ENCODE data around the gene PRELID2.
"Not testable (repeated sequence)": the region's sequence is repeated elsewhere in the genome, so short reads cannot be mapped to it uniquely, and the experiment has no call there.

The PRELID2 gene

DNA sequence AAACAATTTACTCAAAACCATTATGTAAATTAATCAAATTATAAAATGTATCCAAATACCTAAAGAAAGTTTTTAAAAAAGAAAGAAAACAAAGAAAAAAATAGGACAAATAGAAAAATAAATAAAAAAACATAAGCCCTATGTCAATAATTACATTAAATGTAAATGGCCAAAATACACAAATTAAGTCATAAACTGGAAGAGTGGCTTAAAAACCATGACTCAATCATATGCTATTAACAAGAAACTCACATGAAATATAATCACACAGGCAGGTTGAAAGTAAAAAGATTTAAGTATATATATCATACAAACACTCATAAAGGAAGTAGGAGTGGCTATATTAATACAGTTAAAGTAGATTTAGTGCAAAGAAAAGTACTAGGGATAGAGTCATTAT lies 95.3 kb downstream of the PRELID2 start:
- Histone ChIP-seq H3K36me3 (ENCODE audit: control insufficient read depth in 1 of 2, insufficient read depth in 2 of 2, low read length in 2 of 2) (peaks cover 0 to 9% of the 10 kb centered on the region in 2 donors), H3K9me3 (ENCODE audit: control insufficient read depth in 1 of 2, low read length in 2 of 2) (no peaks in the 10 kb centered on the region)

DNA sequence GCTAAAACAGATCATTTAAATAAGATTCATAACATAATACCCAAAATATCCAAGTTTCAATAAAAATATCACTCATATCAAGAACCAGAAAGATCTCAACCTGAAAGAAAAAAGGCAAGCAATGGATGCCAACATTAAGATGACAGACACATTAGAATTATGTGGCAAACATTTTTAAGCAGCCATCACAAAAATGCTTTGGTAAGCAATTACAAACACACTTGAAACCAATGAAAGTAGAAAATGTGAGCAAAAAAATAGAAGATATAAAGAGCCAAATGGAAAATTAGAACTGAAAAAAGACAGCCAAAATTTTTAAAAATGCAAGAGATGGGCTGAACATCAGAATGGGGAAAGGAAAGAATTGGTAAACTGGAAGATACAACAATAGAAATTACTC lies 96.9 kb downstream of the PRELID2 start:
- no peak overlapping the region for H3K4me3 ChIP-seq (ENCODE audit: low read depth in 1 of 2, low read length in 2 of 2)
- no peaks in the 10 kb centered on the region for H3K4me1 ChIP-seq (ENCODE audit: control insufficient read depth in 1 of 2, insufficient read depth in 2 of 2, low read length in 2 of 2)
- peaks cover 0 to 17% of the 10 kb centered on the region in 2 donors for H3K36me3 ChIP-seq (ENCODE audit: control insufficient read depth in 1 of 2, insufficient read depth in 2 of 2, low read length in 2 of 2)
- H3K27me3 ChIP-seq (ENCODE audit: low read depth, low read length), result no peaks in the 10 kb centered on the region
- H3K27ac ChIP-seq (ENCODE audit: low read length), result no peak overlapping the region
- no peaks in the 10 kb centered on the region for H3K9me3 ChIP-seq (ENCODE audit: control insufficient read depth in 1 of 2, low read length in 2 of 2)

More for the DNA sequence above, 95.3 kb downstream of the PRELID2 start:
- H3K27ac ChIP-seq (ENCODE audit: low read length), result no peak overlapping the region
- no peak overlapping the region for H3K4me3 ChIP-seq (ENCODE audit: low read depth in 1 of 2, low read length in 2 of 2)
- no peaks in the 10 kb centered on the region for H3K27me3 ChIP-seq (ENCODE audit: low read depth, low read length)
- H3K4me1 ChIP-seq (ENCODE audit: control insufficient read depth in 1 of 2, insufficient read depth in 2 of 2, low read length in 2 of 2), result no peaks in the 10 kb centered on the region

DNA sequence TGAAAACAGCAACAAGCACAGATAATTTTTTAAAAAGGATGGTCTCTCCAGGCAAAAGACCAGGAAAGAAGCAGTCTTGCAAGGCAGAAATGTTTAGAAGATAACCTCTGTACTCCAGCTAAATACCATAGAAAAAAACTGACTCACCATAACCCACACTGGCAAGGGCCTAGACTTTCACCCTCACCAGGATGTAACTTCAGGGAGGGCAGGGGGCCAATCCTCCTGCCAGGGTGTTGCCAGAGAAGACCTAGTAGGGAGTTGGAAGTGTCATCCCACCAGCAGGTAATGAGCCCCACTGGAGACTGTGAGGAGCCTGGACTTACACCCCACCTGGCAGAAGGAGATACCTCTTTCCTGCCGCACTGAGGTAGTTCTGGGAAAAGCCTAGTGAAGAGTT lies 97.6 kb downstream of the PRELID2 start:
- Histone ChIP-seq H3K27ac (ENCODE audit: low read length) (no peak overlapping the region), H3K27me3 (ENCODE audit: low read depth, low read length) (no peaks in the 10 kb centered on the region)

DNA sequence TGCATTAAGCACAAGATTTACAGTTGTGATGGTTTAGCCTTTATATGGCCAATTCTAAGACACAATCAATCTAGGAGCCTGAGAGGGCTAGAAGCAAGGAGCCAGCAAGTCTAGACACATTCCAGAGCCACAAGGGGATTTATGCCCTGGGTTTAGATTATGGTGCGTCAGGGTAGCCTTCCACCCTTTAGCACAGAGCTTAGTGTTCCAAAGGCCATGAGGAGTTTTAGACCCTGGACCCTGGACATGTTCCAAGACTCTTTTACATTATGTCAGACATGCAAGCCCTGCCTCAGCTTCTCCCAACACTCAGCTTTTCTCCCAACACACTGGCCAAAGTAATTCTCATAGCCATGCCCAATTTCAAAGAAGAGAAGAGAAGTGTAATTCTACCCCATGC lies 105.2 kb downstream of the PRELID2 start:
- Histone ChIP-seq H3K9me3 (ENCODE audit: control insufficient read depth in 1 of 2, low read length in 2 of 2) (peaks cover 6 to 40% of the 10 kb centered on the region in 2 donors), H3K4me3 (ENCODE audit: low read depth in 1 of 2, low read length in 2 of 2) (peak overlapping the region in 1 of 2 donors; percentile 18), H3K36me3 (ENCODE audit: control insufficient read depth in 1 of 2, insufficient read depth in 2 of 2, low read length in 2 of 2) (peaks cover 0 to 40% of the 10 kb centered on the region in 2 donors)
- H3K27me3 ChIP-seq (ENCODE audit: low read depth, low read length); H3K4me1 ChIP-seq (ENCODE audit: control insufficient read depth in 1 of 2, insufficient read depth in 2 of 2, low read length in 2 of 2); H3K27ac ChIP-seq (ENCODE audit: low read length): not testable (repeated sequence)

More for the DNA sequence above, 97.6 kb downstream of the PRELID2 start:
- Histone ChIP-seq H3K9me3 (ENCODE audit: control insufficient read depth in 1 of 2, low read length in 2 of 2) (no peaks in the 10 kb centered on the region), H3K4me3 (ENCODE audit: low read depth in 1 of 2, low read length in 2 of 2) (no peak overlapping the region), H3K36me3 (ENCODE audit: control insufficient read depth in 1 of 2, insufficient read depth in 2 of 2, low read length in 2 of 2) (peaks cover 0 to 21% of the 10 kb centered on the region in 2 donors), H3K4me1 (ENCODE audit: control insufficient read depth in 1 of 2, insufficient read depth in 2 of 2, low read length in 2 of 2) (no peaks in the 10 kb centered on the region)

DNA sequence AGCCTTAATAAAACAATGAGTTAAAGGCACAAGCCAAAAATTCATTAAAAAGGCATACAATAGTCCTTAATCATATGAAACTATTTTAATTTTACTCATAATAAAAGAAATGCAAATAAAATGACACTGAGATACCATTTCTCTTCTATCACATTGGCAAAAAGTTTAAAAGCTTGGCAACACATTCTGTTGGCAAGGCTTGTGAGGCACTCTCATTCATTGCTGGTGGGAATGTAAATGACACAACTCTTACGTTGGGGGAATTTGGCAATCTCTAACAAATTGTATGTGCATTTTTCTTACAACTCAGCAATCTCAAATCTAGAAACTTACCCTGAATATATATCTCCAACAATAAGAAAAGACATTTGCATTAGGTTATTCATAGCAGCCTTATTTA lies 111.6 kb downstream of the PRELID2 start:
- Histone ChIP-seq H3K27ac (ENCODE audit: low read length) (no peak overlapping the region), H3K36me3 (ENCODE audit: control insufficient read depth in 1 of 2, insufficient read depth in 2 of 2, low read length in 2 of 2) (peaks cover 0 to 18% of the 10 kb centered on the region in 2 donors), H3K27me3 (ENCODE audit: low read depth, low read length) (no peaks in the 10 kb centered on the region), H3K4me3 (ENCODE audit: low read depth in 1 of 2, low read length in 2 of 2) (no peak overlapping the region), H3K4me1 (ENCODE audit: control insufficient read depth in 1 of 2, insufficient read depth in 2 of 2, low read length in 2 of 2) (no peaks in the 10 kb centered on the region), H3K9me3 (ENCODE audit: control insufficient read depth in 1 of 2, low read length in 2 of 2) (peaks cover 6 to 23% of the 10 kb centered on the region in 2 donors)

DNA sequence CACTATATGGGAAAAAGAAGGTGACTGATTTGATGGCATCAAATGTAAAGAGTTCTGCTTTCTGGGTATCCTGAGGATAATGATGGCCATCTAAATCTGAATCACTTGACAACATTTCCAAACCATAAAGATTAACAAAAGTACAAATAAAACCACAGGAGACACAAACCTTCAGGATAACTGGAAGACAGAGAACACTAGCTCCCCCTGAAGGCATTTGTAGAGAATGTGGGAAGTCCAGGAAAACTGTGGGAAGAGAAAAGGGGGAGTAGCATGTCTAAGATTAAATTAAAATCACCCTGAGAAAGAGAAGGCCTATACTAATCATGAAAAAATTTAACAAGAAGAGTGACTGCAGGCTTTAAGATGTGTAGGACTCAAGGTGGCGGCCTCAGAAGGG lies 116.2 kb downstream of the PRELID2 start:
- Histone ChIP-seq H3K27ac (ENCODE audit: low read length) (no peak overlapping the region), H3K27me3 (ENCODE audit: low read depth, low read length) (no peaks in the 10 kb centered on the region), H3K9me3 (ENCODE audit: control insufficient read depth in 1 of 2, low read length in 2 of 2) (no peaks in the 10 kb centered on the region), H3K4me3 (ENCODE audit: low read depth in 1 of 2, low read length in 2 of 2) (no peak overlapping the region), H3K4me1 (ENCODE audit: control insufficient read depth in 1 of 2, insufficient read depth in 2 of 2, low read length in 2 of 2) (no peaks in the 10 kb centered on the region), H3K36me3 (ENCODE audit: control insufficient read depth in 1 of 2, insufficient read depth in 2 of 2, low read length in 2 of 2) (no peaks in the 10 kb centered on the region)

DNA sequence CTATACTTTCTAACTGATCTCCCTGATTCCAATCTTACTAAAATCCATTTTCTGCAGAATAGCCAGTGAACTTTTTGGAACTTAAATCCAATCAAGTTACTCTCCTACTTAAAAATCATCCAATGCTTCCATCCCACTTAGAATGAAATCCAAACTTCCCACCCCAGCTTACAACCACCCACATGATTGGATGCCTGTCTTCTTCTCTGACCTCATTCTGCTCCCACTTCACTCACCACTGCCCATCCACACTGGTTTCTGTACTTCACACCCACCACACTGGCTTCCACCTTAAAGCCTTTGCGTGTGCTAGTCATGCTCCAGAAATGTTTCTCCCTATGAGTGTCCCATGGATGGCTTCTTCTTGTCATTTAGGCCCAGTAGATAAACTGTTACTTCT lies 119.7 kb downstream of the PRELID2 start:
- no peaks in the 10 kb centered on the region for H3K9me3 ChIP-seq (ENCODE audit: control insufficient read depth in 1 of 2, low read length in 2 of 2)
- no peak overlapping the region for H3K4me3 ChIP-seq (ENCODE audit: low read depth in 1 of 2, low read length in 2 of 2)
- H3K27me3 ChIP-seq (ENCODE audit: low read depth, low read length), result no peaks in the 10 kb centered on the region
- H3K4me1 ChIP-seq (ENCODE audit: control insufficient read depth in 1 of 2, insufficient read depth in 2 of 2, low read length in 2 of 2), result no peaks in the 10 kb centered on the region
- no peak overlapping the region for H3K27ac ChIP-seq (ENCODE audit: low read length)
- no peaks in the 10 kb centered on the region for H3K36me3 ChIP-seq (ENCODE audit: control insufficient read depth in 1 of 2, insufficient read depth in 2 of 2, low read length in 2 of 2)

DNA sequence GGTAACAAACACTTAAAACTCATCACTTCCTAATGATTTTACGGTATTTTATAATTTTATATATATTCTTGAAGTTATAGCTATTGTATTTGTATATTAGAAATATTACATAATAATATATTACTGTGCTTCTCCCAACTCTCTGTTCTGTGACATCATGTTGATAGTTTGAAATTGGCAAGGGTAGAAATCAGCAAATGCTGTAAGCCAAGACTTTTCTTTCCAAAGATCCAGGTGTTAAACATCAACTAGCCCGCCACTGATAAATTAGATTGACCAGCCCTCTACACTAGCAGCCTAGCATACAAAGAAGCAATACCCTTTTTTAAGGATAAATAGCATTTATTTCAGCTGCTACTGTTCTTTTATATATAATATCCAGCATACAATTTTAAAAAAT lies 122.9 kb downstream of the PRELID2 start:
- Histone ChIP-seq H3K4me3 (ENCODE audit: low read depth in 1 of 2, low read length in 2 of 2) (no peak overlapping the region), H3K9me3 (ENCODE audit: control insufficient read depth in 1 of 2, low read length in 2 of 2) (no peaks in the 10 kb centered on the region), H3K4me1 (ENCODE audit: control insufficient read depth in 1 of 2, insufficient read depth in 2 of 2, low read length in 2 of 2) (no peaks in the 10 kb centered on the region), H3K36me3 (ENCODE audit: control insufficient read depth in 1 of 2, insufficient read depth in 2 of 2, low read length in 2 of 2) (no peaks in the 10 kb centered on the region), H3K27me3 (ENCODE audit: low read depth, low read length) (no peaks in the 10 kb centered on the region), H3K27ac (ENCODE audit: low read length) (no peak overlapping the region)

DNA sequence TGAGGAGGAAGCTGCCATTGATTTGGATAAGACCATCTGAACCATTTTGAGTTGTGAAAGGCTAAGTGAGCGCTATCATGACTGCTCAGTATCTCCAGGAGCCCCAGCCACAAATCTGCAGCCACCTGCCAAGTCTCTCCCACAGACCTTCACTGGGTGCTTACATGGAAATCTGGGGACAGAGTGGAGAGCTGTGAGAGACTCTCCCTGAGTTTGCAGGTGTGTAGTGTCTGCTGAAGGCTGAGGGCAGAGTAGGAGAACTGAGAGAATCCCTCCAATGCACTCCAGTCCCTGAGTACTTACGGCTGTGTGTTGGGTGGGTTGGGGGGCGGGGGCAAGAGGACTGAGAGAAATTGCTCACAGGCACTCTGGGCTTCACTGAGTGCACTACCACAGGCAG lies 123.7 kb downstream of the PRELID2 start:
- H3K36me3 ChIP-seq (ENCODE audit: control insufficient read depth in 1 of 2, insufficient read depth in 2 of 2, low read length in 2 of 2), result no peaks in the 10 kb centered on the region
- H3K27me3 ChIP-seq (ENCODE audit: low read depth, low read length), result no peaks in the 10 kb centered on the region
- no peak overlapping the region for H3K4me3 ChIP-seq (ENCODE audit: low read depth in 1 of 2, low read length in 2 of 2)
- no peaks in the 10 kb centered on the region for H3K4me1 ChIP-seq (ENCODE audit: control insufficient read depth in 1 of 2, insufficient read depth in 2 of 2, low read length in 2 of 2)
- H3K9me3 ChIP-seq (ENCODE audit: control insufficient read depth in 1 of 2, low read length in 2 of 2), result no peaks in the 10 kb centered on the region
- H3K27ac ChIP-seq (ENCODE audit: low read length), result no peak overlapping the region

Data from muscle layer of duodenum (tissue), 2 donors.